ENCODE measurements around the gene KIF13A.

The KIF13A gene

DNA sequence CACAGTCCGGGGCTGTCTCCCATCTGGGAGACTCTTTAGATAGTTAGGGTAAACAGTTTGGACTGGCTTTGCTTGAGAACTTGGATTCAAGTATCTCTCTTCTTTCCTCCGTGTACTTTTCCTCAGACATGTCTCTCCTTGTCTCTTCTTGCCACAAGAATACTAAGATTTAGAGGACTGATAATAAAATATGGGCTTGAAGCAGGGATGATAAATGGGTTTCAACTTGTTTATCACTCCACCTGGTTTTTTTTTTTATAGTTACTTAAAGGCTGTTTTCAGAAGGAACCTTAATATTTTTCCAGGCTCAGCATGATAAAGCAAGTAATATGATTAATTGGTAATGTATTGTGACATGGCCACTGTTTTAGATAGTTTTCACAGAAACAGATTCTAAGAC lies 40.9 kb upstream of the KIF13A start:
- H3K27ac ChIP-seq (replicated peaks): no peak overlapping the region
- TF ChIP-seq GABPA (IDR thresholded peaks at IDR 0.05; ENCODE audit: low read depth): no peak
- TF ChIP-seq SPI1 (IDR thresholded peaks at IDR 0.05; ENCODE audit: borderline replicate concordance, low read depth): no peak
- TF ChIP-seq, protein P1, sequence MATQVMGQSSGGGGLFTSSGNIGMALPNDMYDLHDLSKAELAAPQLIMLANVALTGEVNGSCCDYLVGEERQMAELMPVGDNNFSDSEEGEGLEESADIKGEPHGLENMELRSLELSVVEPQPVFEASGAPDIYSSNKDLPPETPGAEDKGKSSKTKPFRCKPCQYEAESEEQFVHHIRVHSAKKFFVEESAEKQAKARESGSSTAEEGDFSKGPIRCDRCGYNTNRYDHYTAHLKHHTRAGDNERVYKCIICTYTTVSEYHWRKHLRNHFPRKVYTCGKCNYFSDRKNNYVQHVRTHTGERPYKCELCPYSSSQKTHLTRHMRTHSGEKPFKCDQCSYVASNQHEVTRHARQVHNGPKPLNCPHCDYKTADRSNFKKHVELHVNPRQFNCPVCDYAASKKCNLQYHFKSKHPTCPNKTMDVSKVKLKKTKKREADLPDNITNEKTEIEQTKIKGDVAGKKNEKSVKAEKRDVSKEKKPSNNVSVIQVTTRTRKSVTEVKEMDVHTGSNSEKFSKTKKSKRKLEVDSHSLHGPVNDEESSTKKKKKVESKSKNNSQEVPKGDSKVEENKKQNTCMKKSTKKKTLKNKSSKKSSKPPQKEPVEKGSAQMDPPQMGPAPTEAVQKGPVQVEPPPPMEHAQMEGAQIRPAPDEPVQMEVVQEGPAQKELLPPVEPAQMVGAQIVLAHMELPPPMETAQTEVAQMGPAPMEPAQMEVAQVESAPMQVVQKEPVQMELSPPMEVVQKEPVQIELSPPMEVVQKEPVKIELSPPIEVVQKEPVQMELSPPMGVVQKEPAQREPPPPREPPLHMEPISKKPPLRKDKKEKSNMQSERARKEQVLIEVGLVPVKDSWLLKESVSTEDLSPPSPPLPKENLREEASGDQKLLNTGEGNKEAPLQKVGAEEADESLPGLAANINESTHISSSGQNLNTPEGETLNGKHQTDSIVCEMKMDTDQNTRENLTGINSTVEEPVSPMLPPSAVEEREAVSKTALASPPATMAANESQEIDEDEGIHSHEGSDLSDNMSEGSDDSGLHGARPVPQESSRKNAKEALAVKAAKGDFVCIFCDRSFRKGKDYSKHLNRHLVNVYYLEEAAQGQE (IDR thresholded peaks at IDR 0.05; ENCODE audit: insufficient replicate concordance, low read depth): no peak
- TF ChIP-seq, protein P2, sequence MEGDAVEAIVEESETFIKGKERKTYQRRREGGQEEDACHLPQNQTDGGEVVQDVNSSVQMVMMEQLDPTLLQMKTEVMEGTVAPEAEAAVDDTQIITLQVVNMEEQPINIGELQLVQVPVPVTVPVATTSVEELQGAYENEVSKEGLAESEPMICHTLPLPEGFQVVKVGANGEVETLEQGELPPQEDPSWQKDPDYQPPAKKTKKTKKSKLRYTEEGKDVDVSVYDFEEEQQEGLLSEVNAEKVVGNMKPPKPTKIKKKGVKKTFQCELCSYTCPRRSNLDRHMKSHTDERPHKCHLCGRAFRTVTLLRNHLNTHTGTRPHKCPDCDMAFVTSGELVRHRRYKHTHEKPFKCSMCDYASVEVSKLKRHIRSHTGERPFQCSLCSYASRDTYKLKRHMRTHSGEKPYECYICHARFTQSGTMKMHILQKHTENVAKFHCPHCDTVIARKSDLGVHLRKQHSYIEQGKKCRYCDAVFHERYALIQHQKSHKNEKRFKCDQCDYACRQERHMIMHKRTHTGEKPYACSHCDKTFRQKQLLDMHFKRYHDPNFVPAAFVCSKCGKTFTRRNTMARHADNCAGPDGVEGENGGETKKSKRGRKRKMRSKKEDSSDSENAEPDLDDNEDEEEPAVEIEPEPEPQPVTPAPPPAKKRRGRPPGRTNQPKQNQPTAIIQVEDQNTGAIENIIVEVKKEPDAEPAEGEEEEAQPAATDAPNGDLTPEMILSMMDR (IDR thresholded peaks at IDR 0.05; ENCODE audit: insufficient read depth, low read length): no peak
- TF ChIP-seq POLR2AphosphoS5 (IDR thresholded peaks at IDR 0.05; ENCODE audit: low read depth): no peak
- DNase-seq (ENCODE audit: low read depth in 1 of 2, low spot score in 1 of 2): no peak

GRCh38 chr6:18025596-18025995 lies 38.2 kb upstream of the KIF13A start:
- no peak overlapping the region for H3K27ac ChIP-seq (replicated peaks)
- no peak overlapping the region for H3K4me3 ChIP-seq (replicated peaks; ENCODE audit: insufficient read depth, low read length)
- no peak for TF ChIP-seq POLR2AphosphoS5 (IDR thresholded peaks at IDR 0.05; ENCODE audit: low read depth)
- TF ChIP-seq, protein P1 (IDR thresholded peaks at IDR 0.05; ENCODE audit: insufficient replicate concordance, low read depth): no peak
- no peaks in the 10 kb centered on the region for H3K27me3 ChIP-seq (ENCODE audit: insufficient read depth, poor library complexity, severe bottlenecking)
- no peak for DNase-seq (ENCODE audit: low read depth in 1 of 2, low spot score in 1 of 2)

More for the DNA sequence above, 40.9 kb upstream of the KIF13A start:
- Histone ChIP-seq H3K4me3 (replicated peaks; ENCODE audit: insufficient read depth, low read length) (no peak overlapping the region), H3K27me3 (ENCODE audit: insufficient read depth, poor library complexity, severe bottlenecking) (no peaks in the 10 kb centered on the region)

- DNase-seq (ENCODE audit: low read depth in 1 of 2, low spot score in 1 of 2): no peak
- Histone ChIP-seq H3K27me3 (ENCODE audit: insufficient read depth, poor library complexity, severe bottlenecking) (no peaks in the 10 kb centered on the region), H3K4me3 (replicated peaks; ENCODE audit: insufficient read depth, low read length) (no peak overlapping the region), H3K27ac (replicated peaks) (no peak overlapping the region)
- TF ChIP-seq SPI1 (IDR thresholded peaks at IDR 0.05; ENCODE audit: borderline replicate concordance, low read depth) (no peak), POLR2AphosphoS5 (IDR thresholded peaks at IDR 0.05; ENCODE audit: low read depth) (no peak), GABPA (IDR thresholded peaks at IDR 0.05; ENCODE audit: low read depth) (no peak)
- TF ChIP-seq, protein P1 (IDR thresholded peaks at IDR 0.05; ENCODE audit: insufficient replicate concordance, low read depth): no peak
- TF ChIP-seq, protein P2 (IDR thresholded peaks at IDR 0.05; ENCODE audit: insufficient read depth, low read length): no peak
Measured at GRCh38 chr6:18024876-18025275, 37.4 kb upstream of the KIF13A start.

GRCh38 chr6:18023891-18024290 lies 36.5 kb upstream of the KIF13A start:
- Histone ChIP-seq H3K4me3 (replicated peaks; ENCODE audit: insufficient read depth, low read length) (no peak overlapping the region), H3K27ac (replicated peaks) (no peak overlapping the region), H3K27me3 (ENCODE audit: insufficient read depth, poor library complexity, severe bottlenecking) (no peaks in the 10 kb centered on the region)
- TF ChIP-seq POLR2AphosphoS5 (IDR thresholded peaks at IDR 0.05; ENCODE audit: low read depth): no peak
- TF ChIP-seq, protein P1 (IDR thresholded peaks at IDR 0.05; ENCODE audit: insufficient replicate concordance, low read depth): no peak
- no peak for TF ChIP-seq GABPA (IDR thresholded peaks at IDR 0.05; ENCODE audit: low read depth)
- no peak for TF ChIP-seq SPI1 (IDR thresholded peaks at IDR 0.05; ENCODE audit: borderline replicate concordance, low read depth)
- TF ChIP-seq, protein P2 (IDR thresholded peaks at IDR 0.05; ENCODE audit: insufficient read depth, low read length): no peak
- no peak for DNase-seq (ENCODE audit: low read depth in 1 of 2, low spot score in 1 of 2)

Measured in HL-60 (cell line).